Prostate gland (tissue), 2 donors: ENCODE measurements around the gene DUOX1. TPM values are rescaled to one million over a fixed set of nuclear protein-coding genes. Genes with fewer than 3 reads are reported as not detected.
A peak's percentile ranks its signal among the peaks of the same experiment; 100 is the strongest.

ENCODE experiments used
- DNase-seq: peaks from one replicate; pipeline ENCODE4 v3.0.0-alpha.2; 2019; ENCODE audit warnings: low spot score
- H3K27ac ChIP-seq, 2 donors: fragments of 200-600 bp; sonication (generic); 2 replicates each; pipeline ENCODE4 v1.5.1; 2017 to 2019
- H3K27me3 ChIP-seq: fragments of 200-600 bp; sonication (generic); replicated peaks from 2 replicates; pipeline ENCODE4 v1.5.1; 2019; ENCODE audit not compliant: insufficient read depth
- H3K36me3 ChIP-seq, 2 donors: fragments of 200-600 bp; sonication (generic); 1 replicate in 1 of 2; 2 replicates in 1 of 2; pipeline versions ENCODE4 v1.5.1 to v1.8.1; 2017 to 2019
- H3K4me1 ChIP-seq: fragments of 200-600 bp; sonication (generic); replicated peaks from 2 replicates; pipeline ENCODE4 v1.5.1; 2019
- H3K4me3 ChIP-seq, 2 donors: fragments of 200-600 bp; sonication (generic); 2 replicates each; pipeline ENCODE4 v1.5.1; 2017 to 2019
- H3K9me3 ChIP-seq: fragments of 200-600 bp; sonication (generic); 2 replicates; pipeline ENCODE4 v1.5.1; 2017
- CTCF ChIP-seq, 4 experiments: fragments of 200-600 bp in 2 of 4; fragments of 450-650 bp in 2 of 4; sonication (generic) in 2 of 4; IDR thresholded peaks; 1 replicate in 3 of 4; 2 replicates in 1 of 4; pipeline ENCODE4 v1.5.1; 2016 to 2019; ENCODE audit warnings: antibody characterized with exemption in 4 of 4, mild to moderate bottlenecking in 2 of 4, moderate library complexity in 2 of 4
- POLR2A ChIP-seq: fragments of 450-650 bp; IDR thresholded peaks from one replicate; pipeline ENCODE4 v1.6.1; 2016; ENCODE audit warnings: antibody characterized with exemption, mild to moderate bottlenecking
- POLR2AphosphoS5 ChIP-seq: sonication (generic); formaldehyde crosslinking; IDR thresholded peaks from one replicate; pipeline ENCODE4 v1.6.1; 2017; ENCODE audit warnings: antibody characterized with exemption
- WGBS: methylation state at CpG from one replicate; pipeline ENCODE4 v1.1.5; 2018; 5-methylcytosine and 5-hydroxymethylcytosine counted together
- intact Hi-C: fragments of 100-400 bp; cut with DNase I; formaldehyde crosslinking; loops from one replicate; pipeline ENCODE4 v1.14.2; 2022
- total RNA-seq, 2 donors: library from RNA; depleted of rRNA; stranded (reverse); fragments of >200 nt; gene quantifications; one replicate each; pipeline ENCODE4 v1.1.0, GENCODE V29; 2016

The DUOX1 gene
- total RNA-seq, 2 donors from 2014 or later = 18.4 to 32.1 TPM

- Histone ChIP-seq H3K36me3 (no peaks in the 10 kb centered on the region), H3K4me1 (no peaks in the 10 kb centered on the region), H3K4me3 (no peak overlapping the region), H3K27ac (no peak overlapping the region), H3K9me3 (no peaks in the 10 kb centered on the region), H3K27me3 (no peaks in the 10 kb centered on the region)
- intact Hi-C loops = no loop called here
- TF ChIP-seq CTCF (IDR thresholded peaks at IDR 0.05) (peak in 1 of 4 experiments; percentile 15), POLR2AphosphoS5 (no peak), POLR2A (no peak)
- no peak for DNase-seq
Observed at GRCh38 chr15:45123397-45123796, 6.4 kb upstream of the DUOX1 start.

- Histone ChIP-seq H3K27ac (no peak overlapping the region), H3K4me1 (no peaks in the 10 kb centered on the region), H3K9me3 (no peaks in the 10 kb centered on the region), H3K4me3 (no peak overlapping the region), H3K27me3 (no peaks in the 10 kb centered on the region), H3K36me3 (no peaks in the 10 kb centered on the region)
- DNase-seq = peak; percentile 28
- intact Hi-C loops = no loop called here
- 58% methylated on average over 2 of the region's 2 CpGs for WGBS
- TF ChIP-seq POLR2A (no peak), CTCF (IDR thresholded peaks at IDR 0.05) (peak in 3 of 4 experiments; percentile 50 to 76 (median 56))
Observed at GRCh38 chr15:45126535-45127158, 3.1 kb upstream of the DUOX1 start.

GRCh38 chr15:45128971-45129639 lies 689 bp upstream of the DUOX1 start:
- H3K27me3 ChIP-seq = no peaks in the 10 kb centered on the region
- intact Hi-C loops = no loop called here
- peak overlapping the region; percentile 17 to 57 for H3K27ac ChIP-seq
- TF ChIP-seq POLR2A = no peak
- TF ChIP-seq POLR2AphosphoS5 = no peak
- no peak for TF ChIP-seq CTCF (IDR thresholded peaks at IDR 0.05)
- no peak for DNase-seq
- peak overlapping the region; percentile 28 to 37 for H3K4me3 ChIP-seq
- no peaks in the 10 kb centered on the region for H3K4me1 ChIP-seq
- no peaks in the 10 kb centered on the region for H3K9me3 ChIP-seq
- WGBS = 8% methylated on average over 47 of the region's 47 CpGs
- H3K36me3 ChIP-seq = no peaks in the 10 kb centered on the region

GRCh38 chr15:45130291-45131000 lies 652 bp downstream of the DUOX1 start:
- H3K27me3 ChIP-seq = no peaks in the 10 kb centered on the region
- H3K4me3 ChIP-seq = peak overlapping the region; percentile 28 to 37

More at GRCh38 chr15:45130291-45131000, 652 bp downstream of the DUOX1 start:
- Histone ChIP-seq H3K36me3 (no peaks in the 10 kb centered on the region), H3K9me3 (no peaks in the 10 kb centered on the region), H3K4me1 (no peaks in the 10 kb centered on the region), H3K27ac (peak overlapping the region; percentile 17 to 57)
- WGBS = 73% methylated on average over 7 of the region's 7 CpGs
- intact Hi-C loops = no loop called here
- TF ChIP-seq POLR2AphosphoS5 (no peak), CTCF (IDR thresholded peaks at IDR 0.05) (no peak), POLR2A (no peak)
- DNase-seq = no peak
